Erythroblast (primary cell): ENCODE measurements around the gene NENF.
A peak's percentile ranks its signal among the peaks of the same experiment; 100 is the strongest.

Source experiments
- DNase-seq, 2 experiments: peaks; one replicate each; lab custom pipeline; 2025; lab: John Stamatoyannopoulos, UW
- GATA1 ChIP-seq: IDR thresholded peaks from 2 replicates; pipeline ENCODE4 v1.6.1; 2011; ENCODE audit warnings: low read depth, mild to moderate bottlenecking, control low read depth, low read length, moderate library complexity
- POLR2A ChIP-seq: IDR thresholded peaks from 2 replicates; pipeline ENCODE4 v1.6.1; 2011; ENCODE audit warnings: mild to moderate bottlenecking, low read length

Gene NENF

DNA sequence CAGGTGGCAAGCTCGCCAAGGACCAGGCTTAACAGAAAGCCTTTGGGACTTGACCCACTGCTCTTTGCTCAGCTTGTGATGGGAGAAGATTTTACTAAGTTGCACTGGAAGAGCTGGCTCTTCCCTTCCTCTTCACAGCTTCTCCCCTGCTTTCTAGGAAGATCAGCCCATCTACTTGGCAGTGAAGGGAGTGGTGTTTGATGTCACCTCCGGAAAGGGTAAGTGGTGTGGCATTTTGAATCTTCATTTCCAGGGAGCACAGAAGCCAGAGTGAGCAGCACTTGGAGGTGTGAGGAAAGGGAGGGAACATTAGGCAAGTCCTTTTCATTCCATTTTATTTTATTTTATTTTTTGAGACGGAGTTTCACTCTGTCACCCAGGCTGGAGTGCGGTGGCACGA lies 9.7 kb downstream of the NENF start:
- no peak for DNase-seq
- TF ChIP-seq GATA1, result no peak
- no peak for TF ChIP-seq POLR2A

DNA sequence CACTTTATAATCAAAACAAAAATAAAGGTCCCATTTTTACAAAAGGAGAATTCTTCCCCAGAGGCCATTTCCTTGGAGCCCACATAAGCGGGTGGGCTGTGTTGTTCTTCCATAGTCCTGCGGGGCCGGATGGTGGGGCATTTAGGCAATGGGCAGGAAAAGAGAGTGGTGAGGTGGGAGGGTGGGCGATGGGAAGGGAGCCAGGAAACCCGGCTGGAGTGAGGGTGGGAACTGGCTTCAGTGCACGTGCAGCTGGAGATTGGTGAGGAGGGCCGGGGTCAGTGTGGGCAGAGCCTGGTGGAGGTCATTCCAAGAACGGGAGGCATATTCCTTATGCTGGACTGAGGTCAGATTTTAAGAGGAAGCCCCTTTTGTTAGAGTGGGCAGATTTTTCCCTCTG lies 13.6 kb downstream of the NENF start:
- TF ChIP-seq POLR2A, result no peak
- TF ChIP-seq GATA1, result no peak
- DNase-seq, result no peak

DNA sequence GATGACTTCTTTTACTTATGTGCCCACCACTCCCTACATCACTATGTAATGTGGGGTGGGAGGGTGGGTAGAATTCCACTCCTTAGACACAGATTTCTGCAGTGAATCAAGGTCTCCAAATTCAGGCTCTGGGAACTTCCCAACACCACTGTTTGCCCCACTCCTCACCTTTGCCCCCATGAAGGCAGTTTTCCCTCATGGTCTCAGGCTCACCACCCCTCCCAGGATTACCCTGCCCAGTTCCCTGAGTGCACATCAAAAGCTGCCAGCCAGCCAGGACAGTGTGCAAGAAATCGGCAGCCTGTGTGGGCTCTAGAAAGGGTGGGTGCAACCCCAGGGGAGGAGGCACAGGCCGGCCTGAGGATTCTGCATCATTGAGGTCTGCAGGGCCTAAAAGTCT lies 14.8 kb downstream of the NENF start:
- TF ChIP-seq POLR2A (no peak), GATA1 (no peak)

DNA sequence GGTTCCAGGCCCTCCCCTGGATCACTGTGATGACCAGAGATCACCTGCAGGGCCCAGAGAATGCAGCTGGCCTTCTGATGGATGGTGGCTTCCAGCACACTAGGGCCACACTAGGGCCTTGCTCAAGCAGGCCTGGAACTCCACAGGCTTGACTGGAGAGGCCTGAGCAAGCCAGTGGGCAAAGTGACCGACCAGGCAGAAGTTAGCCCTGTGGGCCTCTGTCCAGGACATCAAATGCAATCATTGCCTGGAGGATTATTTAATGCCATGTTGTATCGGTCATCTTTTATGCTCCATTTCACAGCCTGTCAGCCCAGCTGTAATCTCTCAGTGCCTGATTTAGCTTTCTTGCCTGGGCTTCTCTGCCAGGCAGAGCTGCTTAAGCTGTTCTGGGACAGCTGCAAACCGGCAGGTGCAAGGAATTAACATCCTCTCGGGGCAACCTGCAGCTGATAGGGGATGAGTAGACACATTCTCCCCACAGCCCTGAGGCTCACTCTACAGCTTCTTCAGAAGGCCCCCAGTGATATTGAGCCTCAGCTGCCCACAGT lies 17.7 kb downstream of the NENF start:
- TF ChIP-seq POLR2A, result no peak
- no peak for TF ChIP-seq GATA1
- DNase-seq, result no peak

More for the DNA sequence above, 14.8 kb downstream of the NENF start:
- DNase-seq, result no peak

DNA sequence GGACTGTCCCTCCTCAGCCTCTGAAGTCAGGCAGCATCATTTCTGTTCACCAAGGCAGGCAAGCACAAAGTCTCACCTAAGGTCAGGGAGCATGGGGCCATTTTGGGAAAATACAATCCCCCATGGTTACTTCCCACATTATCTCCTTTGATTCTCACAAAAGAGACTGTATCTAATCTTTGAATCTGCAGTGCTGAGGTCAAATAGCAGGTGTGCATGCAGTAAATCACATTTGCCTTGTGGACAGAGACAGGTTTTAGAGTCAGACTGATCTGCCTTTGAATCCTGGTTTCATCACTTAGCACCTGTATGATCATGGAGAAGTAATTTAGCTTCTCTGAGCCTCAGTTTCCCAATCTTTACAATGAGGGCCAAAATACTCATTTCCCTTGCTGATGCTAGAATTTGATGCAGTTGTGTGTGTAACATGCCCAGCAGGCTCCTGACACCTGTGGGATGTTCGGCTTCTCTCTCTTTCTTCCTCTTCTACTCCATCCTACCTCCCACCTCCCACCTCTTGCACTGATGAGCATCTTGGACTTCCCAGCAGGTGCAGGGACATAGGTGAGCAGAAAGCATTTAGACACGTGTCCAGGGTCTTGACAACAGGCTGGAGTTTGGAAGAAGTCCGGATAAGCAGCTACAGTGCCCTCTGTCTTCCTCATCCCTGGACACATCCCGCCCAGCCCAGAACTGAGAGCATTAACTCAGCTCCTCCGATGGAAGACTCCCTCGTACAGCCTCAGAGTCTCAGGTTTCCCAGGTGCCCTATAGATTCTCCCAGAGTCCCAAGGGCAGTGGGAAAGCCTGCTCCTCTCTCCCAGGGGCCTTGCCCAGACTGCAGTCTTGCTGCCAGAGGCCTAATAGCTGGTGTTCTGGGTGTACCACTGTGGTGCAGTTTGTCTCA lies 18.9 kb downstream of the NENF start:
- DNase-seq, result no peak
- TF ChIP-seq POLR2A, result no peak
- no peak for TF ChIP-seq GATA1

DNA sequence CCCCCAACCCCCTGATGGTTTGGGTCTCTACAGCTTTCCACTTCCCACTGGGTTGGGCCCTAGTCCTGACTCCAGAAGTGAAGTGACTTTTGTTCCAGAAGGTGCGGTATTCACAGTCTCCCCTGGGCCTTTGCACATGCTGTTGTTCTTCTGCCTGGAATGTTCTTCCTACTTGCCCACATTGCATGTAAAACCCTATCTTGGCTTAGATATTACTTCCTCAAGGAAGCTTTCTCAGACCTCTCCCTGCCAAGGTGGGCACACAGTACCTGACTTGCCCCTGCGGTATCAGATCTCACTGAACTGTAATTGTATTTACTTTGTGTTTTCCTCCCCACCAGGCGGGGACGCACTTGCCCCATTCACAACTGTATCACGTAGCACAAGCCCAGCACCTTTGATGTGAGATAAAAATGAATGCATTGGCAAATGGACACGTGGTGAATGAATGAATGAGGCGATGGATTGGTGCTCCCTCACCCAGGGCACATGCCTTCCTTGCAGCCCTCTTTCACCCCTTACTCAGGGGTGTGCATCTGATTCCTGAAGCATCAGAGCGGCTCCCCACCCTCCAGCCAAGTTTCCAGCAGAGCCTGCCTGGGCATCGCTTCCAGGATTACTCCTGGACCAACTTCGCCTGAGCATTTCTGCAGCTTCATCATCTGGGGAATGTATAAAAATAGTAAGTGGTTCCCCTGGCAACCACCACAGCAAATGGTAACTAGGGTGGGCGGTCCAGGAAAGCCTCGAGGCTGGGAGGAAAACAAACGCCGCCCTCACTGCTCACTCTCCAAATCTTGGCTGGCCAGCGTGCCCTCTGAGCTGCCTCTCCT lies 19.8 kb downstream of the NENF start:
- no peak for DNase-seq
- TF ChIP-seq POLR2A (no peak), GATA1 (no peak)

DNA sequence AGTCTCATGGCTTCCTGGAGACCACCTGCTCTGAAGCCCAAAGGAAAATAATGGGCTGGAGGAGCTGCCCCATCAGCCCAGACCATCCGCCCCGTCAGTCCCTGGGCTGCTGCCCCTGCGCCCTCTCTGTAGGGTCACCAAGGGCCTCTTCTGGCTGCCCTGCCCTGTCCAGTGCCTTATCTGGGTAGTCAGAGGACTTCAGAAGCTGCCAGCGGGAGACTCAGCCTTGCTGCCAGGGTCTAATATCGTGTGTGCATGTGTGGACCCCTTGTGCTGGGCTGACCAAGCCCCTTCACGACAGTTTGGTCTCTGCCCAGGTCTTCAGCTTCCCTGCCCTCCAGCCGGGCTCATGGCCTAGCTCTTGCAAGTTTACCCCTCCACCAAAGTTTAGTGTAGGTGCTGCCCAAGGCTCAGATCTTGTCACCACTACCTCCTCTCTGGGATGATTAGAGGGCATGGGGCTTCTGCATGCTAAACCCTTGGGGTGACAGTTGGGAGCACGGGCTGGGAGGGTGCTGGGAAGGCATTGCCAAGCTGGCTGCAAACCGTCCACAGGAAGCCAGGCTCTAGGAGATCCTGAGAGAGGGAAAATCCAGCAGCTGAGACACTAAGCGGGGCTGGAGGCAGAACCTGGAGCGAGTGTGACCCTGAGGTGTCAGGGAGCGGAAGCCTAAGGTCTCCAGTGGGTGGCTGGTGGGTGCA lies 20.6 kb downstream of the NENF start:
- no peak for DNase-seq
- TF ChIP-seq GATA1, result no peak
- no peak for TF ChIP-seq POLR2A

DNA sequence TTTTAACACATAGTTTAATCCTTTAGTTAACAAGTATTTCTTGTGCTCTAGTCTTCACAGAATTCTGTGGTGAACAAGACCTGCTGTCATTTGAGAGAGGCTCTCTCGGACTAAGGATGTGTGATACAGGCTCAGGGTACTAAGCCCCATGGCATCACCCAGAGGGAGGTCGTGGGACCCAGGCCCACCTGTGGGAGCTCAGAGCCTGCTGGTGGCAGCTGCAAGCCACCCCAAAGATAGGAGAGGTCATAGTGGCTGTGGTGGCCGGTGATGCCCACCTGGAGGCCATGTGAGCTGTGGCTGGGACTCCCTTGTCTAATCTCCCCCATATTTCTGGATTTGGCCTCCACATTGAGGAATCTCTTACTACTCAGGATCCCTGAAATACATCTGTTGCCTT lies 22.0 kb downstream of the NENF start:
- TF ChIP-seq GATA1, result no peak
- TF ChIP-seq POLR2A, result no peak

DNA sequence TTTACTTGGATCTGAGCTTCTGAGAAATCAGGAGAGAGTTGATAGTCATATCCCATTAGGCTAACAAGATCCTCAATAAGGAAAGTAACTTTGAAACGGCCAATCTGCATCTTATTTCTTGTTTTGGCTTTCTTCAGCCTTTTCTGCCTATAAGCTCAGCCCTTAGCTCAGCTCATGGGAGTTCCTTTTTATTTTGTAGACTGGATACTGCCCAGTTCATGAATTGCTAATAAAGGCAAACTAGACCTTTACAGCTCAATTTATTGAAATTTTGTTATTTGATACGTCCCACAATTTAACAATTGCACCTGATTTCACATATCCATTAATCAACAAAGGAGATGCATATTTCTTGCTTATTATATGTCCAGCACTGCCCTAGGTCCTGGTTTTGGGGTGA lies 22.7 kb downstream of the NENF start:
- no peak for DNase-seq
- no peak for TF ChIP-seq GATA1
- TF ChIP-seq POLR2A, result no peak

More for the DNA sequence above, 22.0 kb downstream of the NENF start:
- DNase-seq, result no peak

DNA sequence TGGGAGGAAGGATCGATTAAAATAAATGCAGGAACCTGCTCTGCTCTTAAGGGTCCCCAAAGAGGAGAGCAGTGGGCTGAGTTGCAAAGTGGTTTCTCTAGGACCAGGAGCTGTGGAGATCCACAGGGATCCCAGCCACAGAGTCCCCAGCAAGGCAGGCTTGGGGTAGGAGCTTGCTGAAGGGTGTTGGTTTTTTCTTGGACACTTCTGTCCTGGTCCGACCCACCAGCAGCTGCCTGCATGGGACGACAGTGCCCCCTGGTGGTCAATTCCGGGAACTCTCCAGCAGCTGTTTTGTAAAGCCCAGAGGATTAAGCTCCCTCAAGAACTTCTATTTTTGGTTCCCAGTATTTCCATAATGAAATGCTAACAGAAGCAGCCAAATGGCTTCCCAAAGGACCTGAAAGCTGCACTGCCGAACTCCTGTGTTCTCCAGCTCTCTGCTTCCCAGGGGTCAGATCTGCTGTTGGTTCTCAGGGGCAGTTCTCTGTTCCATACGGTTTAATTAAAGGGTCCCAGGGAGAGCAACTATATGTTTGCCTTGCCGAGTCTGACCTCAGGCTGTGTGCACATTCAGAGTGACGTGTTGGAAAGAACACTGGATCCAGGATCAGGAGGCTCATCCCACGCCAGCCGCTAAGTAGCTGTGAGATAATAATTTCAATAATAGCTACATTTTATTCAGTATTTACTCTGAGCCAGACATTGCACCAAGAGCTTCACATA lies 23.2 kb downstream of the NENF start:
- peak; percentile 79 to 91 for DNase-seq
- TF ChIP-seq GATA1, result no peak
- no peak for TF ChIP-seq POLR2A

DNA sequence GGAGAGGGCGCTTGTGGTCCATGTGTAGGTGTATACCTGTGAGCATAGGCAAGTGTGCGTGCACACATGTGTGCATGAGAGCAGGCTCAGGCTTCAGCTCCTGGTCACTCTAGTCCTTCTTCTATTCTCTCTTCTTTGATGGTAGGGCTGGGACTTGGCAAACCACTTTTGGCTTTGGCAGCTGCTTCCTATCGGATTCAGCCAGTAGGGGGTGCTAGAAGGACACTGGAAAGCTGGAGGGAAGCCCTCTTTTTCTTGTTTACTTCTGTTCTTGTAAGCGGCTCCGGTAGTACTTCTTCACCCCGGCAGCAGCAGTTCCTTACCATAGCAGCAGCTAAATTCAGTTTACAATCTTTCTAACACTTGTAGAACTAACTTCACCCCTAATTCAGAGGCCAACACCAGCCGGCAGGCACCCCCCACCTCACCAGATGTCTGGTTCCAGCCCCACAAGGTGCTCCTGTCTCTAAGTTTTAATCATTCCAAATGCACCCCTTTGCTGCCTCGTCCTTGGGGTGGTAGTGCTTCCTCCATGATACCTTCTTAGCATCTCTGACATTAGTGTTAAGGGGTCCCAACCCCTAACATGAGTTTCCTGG lies 25.1 kb downstream of the NENF start:
- TF ChIP-seq POLR2A (no peak), GATA1 (no peak)
- peak; percentile 64 to 81 for DNase-seq

DNA sequence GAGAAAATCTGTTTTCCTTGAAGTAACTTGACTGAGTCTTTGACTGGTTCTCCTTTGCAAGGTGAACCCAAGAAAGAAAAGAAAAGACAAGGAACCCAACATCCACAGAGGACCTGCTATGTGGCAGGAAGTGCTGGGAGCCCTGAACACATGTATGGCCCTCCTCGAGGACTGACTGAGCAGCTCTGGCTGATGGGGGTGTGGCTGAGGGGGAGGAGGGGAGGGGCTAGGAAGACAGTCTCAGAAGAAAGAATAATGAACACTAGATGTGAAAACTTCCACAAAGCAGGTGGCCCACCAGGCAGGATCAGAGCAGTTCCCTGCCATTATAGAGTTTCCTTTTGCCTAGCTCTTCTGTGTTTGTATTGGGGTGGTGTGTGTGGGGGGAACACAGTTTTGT lies 26.1 kb downstream of the NENF start:
- no peak for DNase-seq

More for the DNA sequence above, 26.1 kb downstream of the NENF start:
- no peak for TF ChIP-seq POLR2A
- TF ChIP-seq GATA1, result no peak
